Iris pigment epithelial cell (primary cell): Measurements from ENCODE around the gene FMR1NB.

Experiments
- DNase-seq: peaks from one replicate; pipeline ENCODE4 v3.0.0-alpha.2; 2011; ENCODE audit warnings: low read depth

FMR1NB gene

GRCh38 chrX:147981038-147981752 lies at the start of gene FMR1NB:
TSS of gene FMR1NB (plus strand) at chrX:147981337. CDS start at chrX:147981403, 66 bp downstream.
- no peak for DNase-seq

GRCh38 chrX:147933815-147934214 lies 47.3 kb upstream of the FMR1NB start:
- DNase-seq = no peak

- peak; percentile 21 for DNase-seq
These were observed 45.9 kb upstream of the FMR1NB start for GRCh38 chrX:147935156-147935758.

- no peak for DNase-seq
These were observed 35.9 kb upstream of the FMR1NB start for GRCh38 chrX:147945286-147945685.

- no peak for DNase-seq
These were observed 32.6 kb upstream of the FMR1NB start for GRCh38 chrX:147948531-147948930.

- DNase-seq = no peak
These were observed 30.8 kb upstream of the FMR1NB start for GRCh38 chrX:147950352-147950751.

GRCh38 chrX:147953976-147954375 lies 27.2 kb upstream of the FMR1NB start:
- DNase-seq = no peak

- no peak for DNase-seq
These were observed 23.8 kb upstream of the FMR1NB start for GRCh38 chrX:147957291-147957690.

- peak; percentile 74 for DNase-seq
These were observed 22.8 kb upstream of the FMR1NB start for GRCh38 chrX:147958291-147958690.

GRCh38 chrX:147960722-147961121 lies 20.4 kb upstream of the FMR1NB start:
- no peak for DNase-seq

- no peak for DNase-seq
These were observed 18.7 kb upstream of the FMR1NB start for GRCh38 chrX:147962476-147962875.

GRCh38 chrX:147978931-147979330 lies 2.2 kb upstream of the FMR1NB start:
- no peak for DNase-seq

- no peak for DNase-seq
These were observed 39.2 kb downstream of the FMR1NB start for GRCh38 chrX:148020329-148020728.

- DNase-seq = no peak
These were observed 43.5 kb downstream of the FMR1NB start for GRCh38 chrX:148024425-148025148.

GRCh38 chrX:148035380-148035779 lies 54.2 kb downstream of the FMR1NB start:
- no peak for DNase-seq

GRCh38 chrX:148037020-148037419 lies 55.9 kb downstream of the FMR1NB start:
- no peak for DNase-seq

GRCh38 chrX:148043271-148043855 lies 62.2 kb downstream of the FMR1NB start:
- DNase-seq = peak; percentile 10

GRCh38 chrX:148047200-148047599 lies 66.1 kb downstream of the FMR1NB start:
- no peak for DNase-seq

GRCh38 chrX:148049441-148049840 lies 68.3 kb downstream of the FMR1NB start:
- DNase-seq = peak; percentile 40

- no peak for DNase-seq
These were observed 70.8 kb downstream of the FMR1NB start for GRCh38 chrX:148051973-148052372.

GRCh38 chrX:148067285-148067684 lies 86.1 kb downstream of the FMR1NB start:
- DNase-seq = no peak

GRCh38 chrX:148069759-148070503 lies 88.8 kb downstream of the FMR1NB start:
- DNase-seq = no peak
